Uterus (tissue), 4 donors: ENCODE measurements around the gene CENPU. TPM values are rescaled to one million over a fixed set of nuclear protein-coding genes. Genes with fewer than 3 reads are reported as not detected.

Source experiments
- DNase-seq, 2 donors: peaks; one replicate each; pipeline ENCODE4 v3.0.0-alpha.2; 2019 to 2020
- H3K27ac ChIP-seq, 2 donors: fragments of 200-600 bp; sonication (generic); 1 replicate in 1 of 2; 2 replicates in 1 of 2; pipeline ENCODE4 v1.5.1; 2016 to 2018
- H3K27me3 ChIP-seq, 2 donors: fragments of 200-600 bp; sonication (generic); one replicate each; pipeline ENCODE4 v1.5.1; 2018 to 2019; ENCODE audit warnings: control low read depth in 1 of 2
- H3K36me3 ChIP-seq, 2 donors: fragments of 200-600 bp; sonication (generic); one replicate each; pipeline ENCODE4 v1.5.1; 2019; ENCODE audit warnings: control low read depth in 1 of 2
- H3K4me1 ChIP-seq, 2 donors: fragments of 200-600 bp; sonication (generic); one replicate each; pipeline ENCODE4 v1.5.1; 2018 to 2019; ENCODE audit warnings: control low read depth in 1 of 2
- H3K4me3 ChIP-seq, 2 donors: fragments of 200-600 bp; sonication (generic); 1 replicate in 1 of 2; 2 replicates in 1 of 2; pipeline ENCODE4 v1.5.1; 2018 to 2019; ENCODE audit warnings: mild to moderate bottlenecking in 1 of 2
- H3K9me3 ChIP-seq, 2 donors: fragments of 200-600 bp; sonication (generic); one replicate each; pipeline ENCODE4 v1.5.1; 2019; ENCODE audit warnings: control low read depth in 1 of 2
- POLR2A ChIP-seq, 2 donors: fragments of 450-650 bp; IDR thresholded peaks; one replicate each; pipeline ENCODE4 v1.6.1; 2016; ENCODE audit warnings: antibody characterized with exemption in 2 of 2, mild to moderate bottlenecking in 1 of 2, moderate library complexity in 1 of 2
- intact Hi-C: fragments of 100-400 bp; cut with DNase I; formaldehyde crosslinking; loops from one replicate; pipeline ENCODE4 v1.15.1; 2023; ENCODE audit warnings: low total_unique reads
- total RNA-seq, 4 donors: library from RNA; depleted of rRNA in 3 of 4; stranded (reverse); fragments of >200 nt in 3 of 4; gene quantifications; one replicate each; pipeline versions ENCODE4 v1.1.0 to v1.2.4, GENCODE V29; 2014 to 2023
- TF ChIP-seq, protein P1 (sequence below), 4 experiments: fragments of 200-600 bp in 2 of 4; fragments of 450-650 bp in 2 of 4; sonication (generic) in 2 of 4; IDR thresholded peaks; one replicate each; pipeline ENCODE4 v1.5.1; 2016 to 2019; ENCODE audit warnings: antibody characterized with exemption in 4 of 4, mild to moderate bottlenecking in 2 of 4, moderate library complexity in 1 of 4
- donor health status: DM: yes; HTN: yes; CAD: no.

The CENPU gene
- total RNA-seq, 4 donors from 2014 or later: 1.9 to 30.5 TPM; not detected in 2

DNA sequence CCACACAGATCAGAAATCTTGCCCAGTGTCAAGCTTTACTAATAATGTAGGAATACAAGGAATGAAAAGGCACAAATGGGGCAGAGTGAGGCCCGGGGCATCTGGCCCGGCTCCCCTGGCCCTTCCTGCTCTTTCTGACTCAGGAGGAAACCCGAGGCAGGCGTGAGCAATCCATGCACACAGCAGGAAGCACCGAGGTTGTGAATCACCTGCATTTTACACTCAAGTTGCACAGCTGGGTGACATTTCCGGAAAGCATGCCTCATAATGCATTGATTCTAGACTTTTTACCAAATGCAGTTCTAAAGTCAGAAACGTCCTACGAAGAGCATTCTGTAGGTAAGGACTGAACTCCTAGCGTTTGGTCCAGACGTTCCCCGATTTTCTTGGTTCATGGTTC is 45.4 kb downstream of the CENPU start:
- Histone ChIP-seq H3K9me3 (no peaks in the 10 kb centered on the region), H3K4me3 (no peak overlapping the region), H3K27me3 (no peaks in the 10 kb centered on the region), H3K36me3 (no peaks in the 10 kb centered on the region), H3K4me1 (no peaks in the 10 kb centered on the region), H3K27ac (no peak overlapping the region)
- no peak for DNase-seq
- intact Hi-C loops: no loop called here
- TF ChIP-seq, protein P1, sequence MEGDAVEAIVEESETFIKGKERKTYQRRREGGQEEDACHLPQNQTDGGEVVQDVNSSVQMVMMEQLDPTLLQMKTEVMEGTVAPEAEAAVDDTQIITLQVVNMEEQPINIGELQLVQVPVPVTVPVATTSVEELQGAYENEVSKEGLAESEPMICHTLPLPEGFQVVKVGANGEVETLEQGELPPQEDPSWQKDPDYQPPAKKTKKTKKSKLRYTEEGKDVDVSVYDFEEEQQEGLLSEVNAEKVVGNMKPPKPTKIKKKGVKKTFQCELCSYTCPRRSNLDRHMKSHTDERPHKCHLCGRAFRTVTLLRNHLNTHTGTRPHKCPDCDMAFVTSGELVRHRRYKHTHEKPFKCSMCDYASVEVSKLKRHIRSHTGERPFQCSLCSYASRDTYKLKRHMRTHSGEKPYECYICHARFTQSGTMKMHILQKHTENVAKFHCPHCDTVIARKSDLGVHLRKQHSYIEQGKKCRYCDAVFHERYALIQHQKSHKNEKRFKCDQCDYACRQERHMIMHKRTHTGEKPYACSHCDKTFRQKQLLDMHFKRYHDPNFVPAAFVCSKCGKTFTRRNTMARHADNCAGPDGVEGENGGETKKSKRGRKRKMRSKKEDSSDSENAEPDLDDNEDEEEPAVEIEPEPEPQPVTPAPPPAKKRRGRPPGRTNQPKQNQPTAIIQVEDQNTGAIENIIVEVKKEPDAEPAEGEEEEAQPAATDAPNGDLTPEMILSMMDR (IDR thresholded peaks at IDR 0.05): no peak
- no peak for TF ChIP-seq POLR2A (IDR thresholded peaks at IDR 0.05)

DNA sequence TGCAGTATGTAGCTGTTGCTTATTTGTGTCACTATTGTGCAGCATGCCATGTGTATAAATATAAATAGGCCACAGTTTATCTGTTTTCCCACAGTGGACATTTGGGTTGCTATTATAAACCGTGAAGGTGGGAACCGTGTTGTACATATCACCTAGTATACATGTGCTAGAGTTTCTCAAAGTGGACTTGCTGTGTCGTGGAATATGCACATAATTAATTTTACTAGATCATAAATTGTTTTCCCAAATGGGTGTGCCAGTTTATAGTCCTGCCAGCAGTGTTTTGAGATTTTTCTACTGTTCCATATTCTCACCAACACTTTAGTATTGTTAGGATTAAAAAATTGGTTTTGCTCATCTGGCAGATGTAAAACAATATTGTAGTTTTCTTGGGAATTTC is 45.9 kb downstream of the CENPU start:
- no peaks in the 10 kb centered on the region for H3K4me1 ChIP-seq
- intact Hi-C loops: no loop called here
- H3K27me3 ChIP-seq: no peaks in the 10 kb centered on the region
- H3K36me3 ChIP-seq: no peaks in the 10 kb centered on the region
- DNase-seq: no peak
- no peaks in the 10 kb centered on the region for H3K9me3 ChIP-seq
- TF ChIP-seq POLR2A (IDR thresholded peaks at IDR 0.05): no peak
- TF ChIP-seq, protein P1 (IDR thresholded peaks at IDR 0.05): no peak
- no peak overlapping the region for H3K27ac ChIP-seq
- H3K4me3 ChIP-seq: no peak overlapping the region

DNA sequence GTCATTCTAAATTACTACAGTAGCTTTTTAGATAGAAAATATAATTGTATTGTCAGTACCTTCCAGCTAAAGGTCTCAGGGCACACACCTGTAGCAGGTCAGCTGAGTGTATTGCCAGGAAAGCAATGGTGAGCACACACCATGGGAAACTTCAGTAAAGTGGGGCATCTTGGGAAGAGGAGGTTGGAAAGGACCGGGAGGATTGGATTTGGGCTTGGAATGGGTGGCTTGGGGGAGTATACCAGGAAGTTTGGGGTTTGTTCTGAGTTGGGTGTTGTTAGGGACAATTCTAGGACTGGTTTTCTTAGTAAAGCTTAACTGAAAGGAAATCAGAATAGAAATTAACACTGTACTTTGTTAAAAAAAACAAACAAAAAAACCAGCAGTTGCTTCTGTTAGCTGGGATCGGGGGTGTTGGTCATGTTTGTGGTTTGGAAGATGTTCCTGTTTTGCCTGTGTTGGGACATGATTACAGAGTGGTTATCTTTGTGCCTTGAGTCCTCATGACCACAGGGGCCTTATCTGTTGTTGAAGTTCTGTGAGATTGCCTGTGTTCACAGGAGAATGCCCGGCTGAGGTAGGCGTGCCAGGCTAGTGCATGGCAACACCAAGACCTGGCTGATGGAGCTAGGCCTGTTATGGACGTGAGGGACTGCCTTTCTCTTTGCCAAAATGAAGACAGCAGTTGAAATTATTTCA is 49.3 kb downstream of the CENPU start:
- Histone ChIP-seq H3K27me3 (no peaks in the 10 kb centered on the region), H3K9me3 (no peaks in the 10 kb centered on the region), H3K36me3 (no peaks in the 10 kb centered on the region), H3K4me3 (no peak overlapping the region), H3K27ac (no peak overlapping the region), H3K4me1 (no peaks in the 10 kb centered on the region)
- no peak for TF ChIP-seq POLR2A (IDR thresholded peaks at IDR 0.05)
- TF ChIP-seq, protein P1 (IDR thresholded peaks at IDR 0.05): no peak
- DNase-seq: no peak
- intact Hi-C loops: no loop called here

DNA sequence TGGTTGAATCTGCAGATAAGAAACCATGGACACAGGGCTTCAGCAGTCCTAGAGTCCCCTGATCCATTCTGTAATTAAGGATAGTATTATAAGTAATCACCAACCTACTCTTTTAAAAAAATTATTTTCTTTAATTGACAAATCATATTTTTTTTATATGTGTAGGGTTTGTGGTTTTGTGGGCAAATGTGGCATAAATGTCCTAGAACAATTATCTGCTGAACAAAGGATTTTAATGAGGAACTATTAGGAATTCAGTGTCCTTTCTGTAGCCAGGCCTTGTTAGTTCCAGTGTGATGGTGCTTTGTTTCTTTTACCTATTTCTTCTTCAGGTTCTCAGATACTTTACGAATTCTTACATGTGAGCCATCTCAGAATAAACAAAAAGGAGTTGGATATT is 52.0 kb downstream of the CENPU start:
- no peak for DNase-seq
- Histone ChIP-seq H3K4me1 (no peaks in the 10 kb centered on the region), H3K4me3 (no peak overlapping the region), H3K27ac (no peak overlapping the region), H3K9me3 (no peaks in the 10 kb centered on the region), H3K36me3 (no peaks in the 10 kb centered on the region), H3K27me3 (no peaks in the 10 kb centered on the region)
- TF ChIP-seq, protein P1 (IDR thresholded peaks at IDR 0.05): no peak
- TF ChIP-seq POLR2A (IDR thresholded peaks at IDR 0.05): no peak
- intact Hi-C loops: no loop called here

DNA sequence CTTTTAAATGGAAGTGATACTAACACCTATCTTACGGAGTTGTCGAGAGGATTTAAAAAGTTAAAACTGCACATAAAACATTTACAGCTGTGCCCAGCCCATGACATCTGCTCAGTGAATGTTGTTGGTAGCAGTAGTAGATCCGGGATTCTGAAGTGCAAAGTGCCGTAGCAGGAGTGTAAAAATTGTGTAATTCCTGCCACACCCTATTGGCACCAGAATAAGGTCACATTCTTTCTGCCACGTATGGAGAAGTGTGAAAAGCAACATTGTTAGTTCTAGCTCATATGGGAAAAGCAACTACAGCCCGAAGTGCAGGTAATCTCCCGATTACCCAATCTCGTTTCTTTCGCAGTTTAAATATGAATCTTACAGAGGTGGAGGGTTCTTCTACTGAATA is 53.2 kb downstream of the CENPU start:
- no peak overlapping the region for H3K4me3 ChIP-seq
- no peaks in the 10 kb centered on the region for H3K4me1 ChIP-seq
- DNase-seq: no peak
- H3K36me3 ChIP-seq: no peaks in the 10 kb centered on the region
- TF ChIP-seq, protein P1 (IDR thresholded peaks at IDR 0.05): no peak
- no peak for TF ChIP-seq POLR2A (IDR thresholded peaks at IDR 0.05)
- no peak overlapping the region for H3K27ac ChIP-seq
- no peaks in the 10 kb centered on the region for H3K9me3 ChIP-seq
- no peaks in the 10 kb centered on the region for H3K27me3 ChIP-seq
- intact Hi-C loops: no loop called here
